Measurements from ENCODE around the gene TBC1D2. TPM values are rescaled to one million over a fixed set of nuclear protein-coding genes. Genes with fewer than 3 reads are reported as not detected.

Gene TBC1D2
- total RNA-seq, 6 donors from 2014 or later, result 62.4 to 217 (median 119) TPM

- no peaks in the 10 kb centered on the region for H3K9me3 ChIP-seq
- no peak overlapping the region for H3K27ac ChIP-seq
- no peaks in the 10 kb centered on the region for H3K27me3 ChIP-seq
- 56 to 78% methylated on average over 10 to 16 of the region's 16 CpGs for WGBS, 2 donors
- ATAC-seq (ENCODE audit: low FRiP score in 2 of 2) (no peak), DNase-seq (no peak)
- H3K36me3 ChIP-seq, result no peaks in the 10 kb centered on the region
- H3K4me3 ChIP-seq, result no peak overlapping the region
- no peak for TF ChIP-seq CTCF (IDR thresholded peaks at IDR 0.05)
- no peak for TF ChIP-seq POLR2AphosphoS5 (IDR thresholded peaks at IDR 0.05)
- no peak for TF ChIP-seq POLR2A (IDR thresholded peaks at IDR 0.05)
- TF ChIP-seq EP300 (IDR thresholded peaks at IDR 0.05), result no peak
- H3K4me1 ChIP-seq, result peaks cover 3 to 17% (median 5%) of the 10 kb centered on the region in 4 donors
Measured at GRCh38 chr9:98171176-98171925, 84.1 kb downstream of the TBC1D2 start.

GRCh38 chr9:98168941-98169488 lies 86.4 kb downstream of the TBC1D2 start:
- DNase-seq (peak in 1 of 2 donors; percentile 88), ATAC-seq (ENCODE audit: low FRiP score in 2 of 2) (peak in 1 of 2 donors; percentile 56)
- Histone ChIP-seq H3K4me3 (no peak overlapping the region), H3K4me1 (peaks cover 3 to 17% (median 5%) of the 10 kb centered on the region in 4 donors), H3K27ac (peak overlapping the region in 2 of 4 donors; percentile 26 to 40), H3K9me3 (no peaks in the 10 kb centered on the region), H3K27me3 (no peaks in the 10 kb centered on the region), H3K36me3 (no peaks in the 10 kb centered on the region)
- WGBS, 2 donors, result 62 to 67% methylated on average over 14 to 15 of the region's 15 CpGs
- TF ChIP-seq POLR2AphosphoS5 (IDR thresholded peaks at IDR 0.05), result no peak
- no peak for TF ChIP-seq CTCF (IDR thresholded peaks at IDR 0.05)
- no peak for TF ChIP-seq EP300 (IDR thresholded peaks at IDR 0.05)
- no peak for TF ChIP-seq POLR2A (IDR thresholded peaks at IDR 0.05)

GRCh38 chr9:98168153-98168780 lies 87.2 kb downstream of the TBC1D2 start:
- no peaks in the 10 kb centered on the region for H3K27me3 ChIP-seq
- H3K4me3 ChIP-seq, result no peak overlapping the region
- no peak overlapping the region for H3K27ac ChIP-seq
- H3K36me3 ChIP-seq, result no peaks in the 10 kb centered on the region
- no peak for TF ChIP-seq CTCF (IDR thresholded peaks at IDR 0.05)
- 46 to 52% methylated on average over 3 of the region's 3 CpGs for WGBS, 2 donors
- H3K9me3 ChIP-seq, result no peaks in the 10 kb centered on the region
- ATAC-seq (ENCODE audit: low FRiP score in 2 of 2), result no peak
- no peak for DNase-seq
- peaks cover 3 to 17% (median 5%) of the 10 kb centered on the region in 4 donors for H3K4me1 ChIP-seq

GRCh38 chr9:98164912-98165311 lies 90.5 kb downstream of the TBC1D2 start:
- Histone ChIP-seq H3K27me3 (no peaks in the 10 kb centered on the region), H3K36me3 (no peaks in the 10 kb centered on the region), H3K4me1 (peaks cover 3 to 17% (median 5%) of the 10 kb centered on the region in 4 donors), H3K9me3 (no peaks in the 10 kb centered on the region), H3K27ac (no peak overlapping the region), H3K4me3 (no peak overlapping the region)
- WGBS, 2 donors, result 88 to 92% methylated on average over 5 to 7 of the region's 7 CpGs
- ATAC-seq (ENCODE audit: low FRiP score in 2 of 2), result no peak
- no peak for TF ChIP-seq POLR2A (IDR thresholded peaks at IDR 0.05)
- TF ChIP-seq POLR2AphosphoS5 (IDR thresholded peaks at IDR 0.05), result no peak
- TF ChIP-seq CTCF (IDR thresholded peaks at IDR 0.05), result no peak
- no peak for TF ChIP-seq EP300 (IDR thresholded peaks at IDR 0.05)
- no peak for DNase-seq

Data from upper lobe of left lung (tissue), 6 donors.